HG02798 (cell line): ENCODE data around the gene SPATA18.
"Not testable (repeated sequence)": the region's sequence is repeated elsewhere in the genome, so short reads cannot be mapped to it uniquely, and the experiment has no call there.

Experiments used
- ATAC-seq: cut with Tn5 transposase; IDR thresholded peaks from one replicate; pipeline ENCODE4 v1.9.1; 2021; ENCODE audit warnings: mild to moderate bottlenecking; ENCODE audit not compliant: unreplicated experiment, poor library complexity

Gene SPATA18

GRCh38 chr4:52103319-52103718, 52.2 kb downstream of the SPATA18 start:
- ATAC-seq: no peak

GRCh38 chr4:52105276-52105675, 54.2 kb downstream of the SPATA18 start:
- ATAC-seq: no peak

GRCh38 chr4:52106191-52106590, 55.1 kb downstream of the SPATA18 start:
- no peak for ATAC-seq

- no peak for ATAC-seq
These were observed 55.6 kb downstream of the SPATA18 start for GRCh38 chr4:52106660-52107059.

GRCh38 chr4:52107336-52107735, 56.2 kb downstream of the SPATA18 start:
- ATAC-seq: no peak

- ATAC-seq: no peak
These were observed 56.6 kb downstream of the SPATA18 start for GRCh38 chr4:52107745-52108144.

GRCh38 chr4:52110171-52110570, 59.1 kb downstream of the SPATA18 start:
- ATAC-seq: no peak

- ATAC-seq: no peak
These were observed 60.9 kb downstream of the SPATA18 start for GRCh38 chr4:52111995-52112394.

GRCh38 chr4:52112411-52112810, 61.3 kb downstream of the SPATA18 start:
- ATAC-seq: no peak

GRCh38 chr4:52116641-52117040, 65.5 kb downstream of the SPATA18 start:
- ATAC-seq: no peak

- ATAC-seq: no peak
These were observed 75.1 kb downstream of the SPATA18 start for GRCh38 chr4:52126226-52126625.

- ATAC-seq: no peak
These were observed 75.9 kb downstream of the SPATA18 start for GRCh38 chr4:52126966-52127365.

GRCh38 chr4:52135171-52135570, 84.1 kb downstream of the SPATA18 start:
- no peak for ATAC-seq

- not testable (repeated sequence) for ATAC-seq
These were observed 86.0 kb downstream of the SPATA18 start for GRCh38 chr4:52137152-52137551.

- no peak for ATAC-seq
These were observed 91.7 kb downstream of the SPATA18 start for GRCh38 chr4:52142816-52143215.

GRCh38 chr4:52143815-52144214, 92.7 kb downstream of the SPATA18 start:
- ATAC-seq: no peak

- ATAC-seq: no peak
These were observed 93.3 kb downstream of the SPATA18 start for GRCh38 chr4:52144372-52144771.
